Natural killer cell treated with Interleukin-12 subunit alpha and Interleukin-12 subunit beta and Interleukin-15 and Interleukin-18, amount 100 ng/mL, for 72 hours (primary cell): ENCODE data around the gene HYKK. TPM values are rescaled to one million over a fixed set of nuclear protein-coding genes. Genes with fewer than 3 reads are reported as not detected.
A peak's percentile ranks its signal among the peaks of the same experiment; 100 is the strongest.
"Not testable (repeated sequence)": the region's sequence is repeated elsewhere in the genome, so short reads cannot be mapped to it uniquely, and the experiment has no call there.

ENCODE experiments used
- ATAC-seq, 2 donors: fragments of 150-1000 bp; cut with Tn5 transposase in 1 of 2; sonication (Bioruptor Pico), chemical (Tn5 transposase) in 1 of 2; 2 replicates each; pipeline ENCODE4 v1.10.0; 2021
- DNase-seq: peaks from one replicate; pipeline ENCODE4 v3.0.0; 2022; ENCODE audit warnings: low spot score
- H3K27ac Mint-ChIP-seq, 2 donors: 1 replicate in 1 of 2; 2 replicates in 1 of 2; pipeline ENCODE4 v1.8.0; 2022; ENCODE audit warnings: mixed read lengths in 2 of 2, mild to moderate bottlenecking in 1 of 2, moderate library complexity in 1 of 2
- H3K27me3 Mint-ChIP-seq, 2 donors: 1 replicate in 1 of 2; 2 replicates in 1 of 2; pipeline ENCODE4 v1.8.0; 2022; ENCODE audit warnings: mixed read lengths in 2 of 2
- H3K36me3 Mint-ChIP-seq: one replicate; pipeline ENCODE4 v1.8.0; 2022; ENCODE audit warnings: mixed read lengths
- H3K4me1 Mint-ChIP-seq, 2 donors: 1 replicate in 1 of 2; 2 replicates in 1 of 2; pipeline ENCODE4 v1.8.0; 2022; ENCODE audit warnings: low read depth in 2 of 2, mixed read lengths in 2 of 2, mild to moderate bottlenecking in 1 of 2
- H3K4me3 Mint-ChIP-seq: one replicate; pipeline ENCODE4 v1.8.0; 2022; ENCODE audit warnings: mixed read lengths
- H3K9me3 Mint-ChIP-seq: 2 replicates; pipeline ENCODE4 v1.8.0; 2022; ENCODE audit warnings: mixed read lengths
- total RNA-seq, 2 donors: library from RNA; stranded (reverse); gene quantifications; one replicate each; pipeline ENCODE4 v1.2.3, GENCODE V29; 2022

HYKK gene
- total RNA-seq, 2 donors from 2014 or later = 0.50 to 0.56 TPM

- DNase-seq (no peak), ATAC-seq (no peak)
- H3K27me3 Mint-ChIP-seq = peaks cover 0 to 7% of the 10 kb centered on the region in 2 donors
- no peak overlapping the region for H3K4me3 Mint-ChIP-seq
- H3K36me3 Mint-ChIP-seq = no peaks in the 10 kb centered on the region
- no peaks in the 10 kb centered on the region for H3K4me1 Mint-ChIP-seq
- no peaks in the 10 kb centered on the region for H3K9me3 Mint-ChIP-seq
- H3K27ac Mint-ChIP-seq = no peak overlapping the region
These were observed 16.9 kb downstream of the HYKK start for GRCh38 chr15:78524230-78524629.

- Mint-ChIP-seq H3K36me3 (no peaks in the 10 kb centered on the region), H3K9me3 (no peaks in the 10 kb centered on the region), H3K27ac (no peak overlapping the region), H3K4me1 (no peaks in the 10 kb centered on the region), H3K4me3 (no peak overlapping the region), H3K27me3 (peaks cover 0 to 7% of the 10 kb centered on the region in 2 donors)
- DNase-seq (no peak), ATAC-seq (no peak)
These were observed 19.9 kb downstream of the HYKK start for GRCh38 chr15:78527325-78527724.

- no peaks in the 10 kb centered on the region for H3K4me1 Mint-ChIP-seq
- DNase-seq (no peak), ATAC-seq (no peak)
- H3K36me3 Mint-ChIP-seq = no peaks in the 10 kb centered on the region
- no peak overlapping the region for H3K4me3 Mint-ChIP-seq
- H3K27ac Mint-ChIP-seq = no peak overlapping the region
- no peaks in the 10 kb centered on the region for H3K9me3 Mint-ChIP-seq
- H3K27me3 Mint-ChIP-seq = no peaks in the 10 kb centered on the region
These were observed 26.0 kb downstream of the HYKK start for GRCh38 chr15:78533331-78533730.

- H3K27me3 Mint-ChIP-seq = no peaks in the 10 kb centered on the region
- no peak for ATAC-seq
- H3K9me3 Mint-ChIP-seq = no peaks in the 10 kb centered on the region
- DNase-seq = no peak
- H3K4me3 Mint-ChIP-seq = no peak overlapping the region
- H3K4me1 Mint-ChIP-seq = peaks cover 4 to 9% of the 10 kb centered on the region in 2 donors
- peaks cover 4% of the 10 kb centered on the region for H3K36me3 Mint-ChIP-seq
- no peak overlapping the region for H3K27ac Mint-ChIP-seq
These were observed 28.8 kb downstream of the HYKK start for GRCh38 chr15:78536134-78536533.

- H3K27ac Mint-ChIP-seq = no peak overlapping the region
- no peak overlapping the region for H3K4me3 Mint-ChIP-seq
These were observed 30.0 kb downstream of the HYKK start for GRCh38 chr15:78537266-78537905.

GRCh38 chr15:78538358-78538757 is 31.0 kb downstream of the HYKK start:
- Mint-ChIP-seq H3K27me3 (no peaks in the 10 kb centered on the region), H3K4me1 (peaks cover 18 to 29% of the 10 kb centered on the region in 2 donors), H3K4me3 (no peak overlapping the region), H3K36me3 (peaks cover 21% of the 10 kb centered on the region), H3K27ac (no peak overlapping the region), H3K9me3 (no peaks in the 10 kb centered on the region)
- ATAC-seq (no peak), DNase-seq (no peak)

More at GRCh38 chr15:78537266-78537905, 30.0 kb downstream of the HYKK start:
- ATAC-seq (no peak), DNase-seq (no peak)
- Mint-ChIP-seq H3K27me3 (no peaks in the 10 kb centered on the region), H3K36me3 (peaks cover 16% of the 10 kb centered on the region), H3K9me3 (no peaks in the 10 kb centered on the region), H3K4me1 (peaks cover 11 to 22% of the 10 kb centered on the region in 2 donors)

- peak overlapping the region; percentile 98 for H3K4me3 Mint-ChIP-seq
- not testable (repeated sequence) for H3K27me3 Mint-ChIP-seq, DNase-seq, ATAC-seq, H3K9me3 Mint-ChIP-seq
- peaks cover 20 to 34% of the 10 kb centered on the region in 2 donors for H3K4me1 Mint-ChIP-seq
- H3K36me3 Mint-ChIP-seq = peaks cover 21% of the 10 kb centered on the region
- H3K27ac Mint-ChIP-seq = peak overlapping the region; percentile 93 to 96
These were observed 32.2 kb downstream of the HYKK start for GRCh38 chr15:78539464-78540140.

GRCh38 chr15:78540141-78540870 is 32.9 kb downstream of the HYKK start, which contains the start of gene PSMA4:
Gene PSMA4, plus strand, starts transcription at chr15:78540444. Its CDS starts 1,484 bp downstream, at chr15:78541928.
- H3K36me3 Mint-ChIP-seq = peaks cover 21% of the 10 kb centered on the region
- H3K9me3 Mint-ChIP-seq = no peaks in the 10 kb centered on the region
- peaks cover 20 to 34% of the 10 kb centered on the region in 2 donors for H3K4me1 Mint-ChIP-seq
- no peaks in the 10 kb centered on the region for H3K27me3 Mint-ChIP-seq
- ATAC-seq = peak; percentile 92 to 93
- H3K4me3 Mint-ChIP-seq = peak within 1 kb of the TSS; percentile 98
- peak within 1 kb of the TSS; percentile 93 to 96 for H3K27ac Mint-ChIP-seq
- DNase-seq = peak; percentile 94

GRCh38 chr15:78540871-78541743 is 33.7 kb downstream of the HYKK start:
- H3K4me1 Mint-ChIP-seq = peaks cover 20 to 34% of the 10 kb centered on the region in 2 donors
- H3K4me3 Mint-ChIP-seq = peak overlapping the region; percentile 98
- H3K36me3 Mint-ChIP-seq = peaks cover 21% of the 10 kb centered on the region
- ATAC-seq = peak in 1 of 2 donors; percentile 46
- H3K27ac Mint-ChIP-seq = peak overlapping the region; percentile 93 to 96
- no peaks in the 10 kb centered on the region for H3K27me3 Mint-ChIP-seq
- no peaks in the 10 kb centered on the region for H3K9me3 Mint-ChIP-seq
- no peak for DNase-seq

- ATAC-seq = no peak
- Mint-ChIP-seq H3K27me3 (no peaks in the 10 kb centered on the region), H3K9me3 (no peaks in the 10 kb centered on the region), H3K4me3 (peak overlapping the region; percentile 98), H3K27ac (peak overlapping the region; percentile 93 to 96), H3K4me1 (peaks cover 20 to 34% of the 10 kb centered on the region in 2 donors), H3K36me3 (peaks cover 21% of the 10 kb centered on the region)
- no peak for DNase-seq
These were observed 34.3 kb downstream of the HYKK start for GRCh38 chr15:78541744-78542034.

- Mint-ChIP-seq H3K27me3 (no peaks in the 10 kb centered on the region), H3K27ac (peak overlapping the region; percentile 93 to 96), H3K4me3 (peak overlapping the region; percentile 98), H3K9me3 (no peaks in the 10 kb centered on the region), H3K4me1 (peaks cover 20 to 34% of the 10 kb centered on the region in 2 donors), H3K36me3 (peaks cover 21% of the 10 kb centered on the region)
- no peak for ATAC-seq
- DNase-seq = no peak
These were observed 35.3 kb downstream of the HYKK start for GRCh38 chr15:78542647-78543046.

GRCh38 chr15:78550194-78550593 is 42.8 kb downstream of the HYKK start:
- Mint-ChIP-seq H3K36me3 (peaks cover 20% of the 10 kb centered on the region), H3K9me3 (no peaks in the 10 kb centered on the region), H3K27ac (no peak overlapping the region), H3K4me3 (no peak overlapping the region), H3K27me3 (no peaks in the 10 kb centered on the region), H3K4me1 (peaks cover 0 to 3% of the 10 kb centered on the region in 2 donors)
- DNase-seq (no peak), ATAC-seq (no peak)

- peaks cover 20% of the 10 kb centered on the region for H3K36me3 Mint-ChIP-seq
- DNase-seq (no peak), ATAC-seq (no peak)
- H3K4me1 Mint-ChIP-seq = peaks cover 0 to 3% of the 10 kb centered on the region in 2 donors
- H3K9me3 Mint-ChIP-seq = no peaks in the 10 kb centered on the region
- H3K4me3 Mint-ChIP-seq = no peak overlapping the region
- H3K27me3 Mint-ChIP-seq = no peaks in the 10 kb centered on the region
- H3K27ac Mint-ChIP-seq = no peak overlapping the region
These were observed 43.4 kb downstream of the HYKK start for GRCh38 chr15:78550815-78551214.
